ENCODE results near the gene SF3B1.

The SF3B1 gene

GRCh38 chr2:197431858-197432257 is 3.0 kb downstream of the SF3B1 start:
- Histone ChIP-seq H4K20me1 (ENCODE audit: insufficient read depth, low read length, poor library complexity, severe bottlenecking) (peaks cover 78% of the 10 kb centered on the region), H3K36me3 (ENCODE audit: insufficient read depth, low read length) (peaks cover 3% of the 10 kb centered on the region; the same call in 1 of the 2 replicates), H3K4me3 (ENCODE audit: low read length, poor library complexity, severe bottlenecking) (peak overlapping the region; percentile 90), H2AFZ (ENCODE audit: low read length) (no peak overlapping the region), H3K4me1 (ENCODE audit: insufficient read depth, low read length, poor library complexity, severe bottlenecking) (peaks cover 72% of the 10 kb centered on the region), H3K9me3 (ENCODE audit: insufficient read depth, low read depth, low read length) (no peaks in the 10 kb centered on the region), H3K4me2 (ENCODE audit: low read depth, low read length, poor library complexity, severe bottlenecking) (peak overlapping the region; percentile 98), H3K27me3 (ENCODE audit: insufficient read depth, low read length, poor library complexity, severe bottlenecking) (peaks cover 8% of the 10 kb centered on the region), H3F3A (ENCODE audit: low read depth) (no peaks in the 10 kb centered on the region), H3K9ac (ENCODE audit: low read depth, low read length, poor library complexity, severe bottlenecking) (peak overlapping the region; percentile 96), H3K79me2 (ENCODE audit: insufficient read depth, low read length) (peaks cover 93% of the 10 kb centered on the region), H3K9me2 (replicated peaks; ENCODE audit: low read depth, low read length) (no peaks in the 10 kb centered on the region)
- no peak for TF ChIP-seq EZH2phosphoT487 (IDR thresholded peaks at IDR 0.05; ENCODE audit: borderline replicate concordance)

- no peak overlapping the region for H2AFZ ChIP-seq (ENCODE audit: low read length)
- H3K27me3 ChIP-seq (ENCODE audit: insufficient read depth, low read length, poor library complexity, severe bottlenecking): no peaks in the 10 kb centered on the region
- peaks cover 63% of the 10 kb centered on the region for H3K4me1 ChIP-seq (ENCODE audit: insufficient read depth, low read length, poor library complexity, severe bottlenecking)
Observed at GRCh38 chr2:197427986-197428385, 6.8 kb downstream of the SF3B1 start.

GRCh38 chr2:197426723-197427603 is 7.9 kb downstream of the SF3B1 start:
- Histone ChIP-seq H3K9ac (ENCODE audit: low read depth, low read length, poor library complexity, severe bottlenecking) (peak overlapping the region; percentile 18), H3K4me1 (ENCODE audit: insufficient read depth, low read length, poor library complexity, severe bottlenecking) (peaks cover 53% of the 10 kb centered on the region), H3K4me3 (ENCODE audit: low read length, poor library complexity, severe bottlenecking) (peak overlapping the region; percentile 54), H3K79me2 (ENCODE audit: insufficient read depth, low read length) (peaks cover 100% of the 10 kb centered on the region), H3K4me2 (ENCODE audit: low read depth, low read length, poor library complexity, severe bottlenecking) (peak overlapping the region; percentile 98), H3K36me3 (ENCODE audit: insufficient read depth, low read length) (peaks cover 21% of the 10 kb centered on the region; the same call in 1 of the 2 replicates), H3K9me2 (replicated peaks; ENCODE audit: low read depth, low read length) (no peaks in the 10 kb centered on the region), H3F3A (ENCODE audit: low read depth) (no peaks in the 10 kb centered on the region), H2AFZ (ENCODE audit: low read length) (no peak overlapping the region), H4K20me1 (ENCODE audit: insufficient read depth, low read length, poor library complexity, severe bottlenecking) (peaks cover 99% of the 10 kb centered on the region), H3K9me3 (ENCODE audit: insufficient read depth, low read depth, low read length) (no peaks in the 10 kb centered on the region), H3K27me3 (ENCODE audit: insufficient read depth, low read length, poor library complexity, severe bottlenecking) (no peaks in the 10 kb centered on the region)
- no peak for TF ChIP-seq CTCF (conservative IDR thresholded peaks at IDR 0.05; ENCODE audit: low read length)
- no peak for TF ChIP-seq EZH2phosphoT487 (IDR thresholded peaks at IDR 0.05; ENCODE audit: borderline replicate concordance)

More at GRCh38 chr2:197427986-197428385, 6.8 kb downstream of the SF3B1 start:
- Histone ChIP-seq H3K9me2 (replicated peaks; ENCODE audit: low read depth, low read length) (no peaks in the 10 kb centered on the region), H3K36me3 (ENCODE audit: insufficient read depth, low read length) (peaks cover 13% of the 10 kb centered on the region; the same call in 1 of the 2 replicates), H4K20me1 (ENCODE audit: insufficient read depth, low read length, poor library complexity, severe bottlenecking) (peaks cover 100% of the 10 kb centered on the region), H3K9ac (ENCODE audit: low read depth, low read length, poor library complexity, severe bottlenecking) (no peak overlapping the region), H3K4me3 (ENCODE audit: low read length, poor library complexity, severe bottlenecking) (peak overlapping the region; percentile 90), H3F3A (ENCODE audit: low read depth) (no peaks in the 10 kb centered on the region), H3K4me2 (ENCODE audit: low read depth, low read length, poor library complexity, severe bottlenecking) (peak overlapping the region; percentile 98), H3K9me3 (ENCODE audit: insufficient read depth, low read depth, low read length) (no peaks in the 10 kb centered on the region), H3K79me2 (ENCODE audit: insufficient read depth, low read length) (peaks cover 100% of the 10 kb centered on the region)
- TF ChIP-seq CTCF (conservative IDR thresholded peaks at IDR 0.05; ENCODE audit: low read length) (no peak), EZH2phosphoT487 (IDR thresholded peaks at IDR 0.05; ENCODE audit: borderline replicate concordance) (no peak)
